GM13977 (cell line): ENCODE measurements around the gene PPM1H.

Experiments
- DNase-seq: peaks from one replicate; pipeline ENCODE4 v3.0.0; 2012; ENCODE audit warnings: low spot score
- in situ Hi-C: fragments of 300-500 bp; cut with MboI; formaldehyde crosslinking; loops from one replicate; pipeline ENCODE4 v1.12.0; 2022; ENCODE audit warnings: low sequenced_read_pairs, low pct_unique_long_range_greater_than_20kb, mixed read lengths, inconsistent platforms; ENCODE audit not compliant: unreplicated experiment
- TF ChIP-seq, protein P1 (sequence below): IDR thresholded peaks from 2 replicates; pipeline ENCODE4 v1.5.1; 2012; ENCODE audit warnings: mild to moderate bottlenecking, control low read depth; ENCODE audit not compliant: insufficient read depth; ENCODE audit errors: extremely low read depth, missing control alignments

Gene PPM1H

DNA sequence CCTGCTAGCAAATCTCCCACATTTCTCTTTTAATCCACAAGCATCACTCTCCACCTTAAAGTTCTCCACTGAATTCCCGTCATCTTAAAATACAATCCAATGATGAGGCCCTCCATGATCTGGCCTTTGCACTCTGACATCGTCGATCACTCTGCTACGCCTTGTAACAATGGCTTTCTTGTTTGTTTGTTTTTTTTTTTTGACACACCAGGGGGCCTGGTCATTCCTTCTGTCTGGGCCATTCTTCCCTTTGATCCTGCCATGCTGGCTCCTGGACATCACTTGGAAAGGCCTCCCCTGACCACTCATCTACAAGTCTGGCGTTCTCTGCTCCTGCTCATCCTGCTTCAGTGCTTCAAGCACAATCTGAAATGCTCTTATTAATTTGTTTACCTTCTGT is 233.5 kb downstream of the PPM1H start:
- TF ChIP-seq, protein P1, sequence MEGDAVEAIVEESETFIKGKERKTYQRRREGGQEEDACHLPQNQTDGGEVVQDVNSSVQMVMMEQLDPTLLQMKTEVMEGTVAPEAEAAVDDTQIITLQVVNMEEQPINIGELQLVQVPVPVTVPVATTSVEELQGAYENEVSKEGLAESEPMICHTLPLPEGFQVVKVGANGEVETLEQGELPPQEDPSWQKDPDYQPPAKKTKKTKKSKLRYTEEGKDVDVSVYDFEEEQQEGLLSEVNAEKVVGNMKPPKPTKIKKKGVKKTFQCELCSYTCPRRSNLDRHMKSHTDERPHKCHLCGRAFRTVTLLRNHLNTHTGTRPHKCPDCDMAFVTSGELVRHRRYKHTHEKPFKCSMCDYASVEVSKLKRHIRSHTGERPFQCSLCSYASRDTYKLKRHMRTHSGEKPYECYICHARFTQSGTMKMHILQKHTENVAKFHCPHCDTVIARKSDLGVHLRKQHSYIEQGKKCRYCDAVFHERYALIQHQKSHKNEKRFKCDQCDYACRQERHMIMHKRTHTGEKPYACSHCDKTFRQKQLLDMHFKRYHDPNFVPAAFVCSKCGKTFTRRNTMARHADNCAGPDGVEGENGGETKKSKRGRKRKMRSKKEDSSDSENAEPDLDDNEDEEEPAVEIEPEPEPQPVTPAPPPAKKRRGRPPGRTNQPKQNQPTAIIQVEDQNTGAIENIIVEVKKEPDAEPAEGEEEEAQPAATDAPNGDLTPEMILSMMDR = no peak
- no peak for DNase-seq
- in situ Hi-C loops = no loop called here

DNA sequence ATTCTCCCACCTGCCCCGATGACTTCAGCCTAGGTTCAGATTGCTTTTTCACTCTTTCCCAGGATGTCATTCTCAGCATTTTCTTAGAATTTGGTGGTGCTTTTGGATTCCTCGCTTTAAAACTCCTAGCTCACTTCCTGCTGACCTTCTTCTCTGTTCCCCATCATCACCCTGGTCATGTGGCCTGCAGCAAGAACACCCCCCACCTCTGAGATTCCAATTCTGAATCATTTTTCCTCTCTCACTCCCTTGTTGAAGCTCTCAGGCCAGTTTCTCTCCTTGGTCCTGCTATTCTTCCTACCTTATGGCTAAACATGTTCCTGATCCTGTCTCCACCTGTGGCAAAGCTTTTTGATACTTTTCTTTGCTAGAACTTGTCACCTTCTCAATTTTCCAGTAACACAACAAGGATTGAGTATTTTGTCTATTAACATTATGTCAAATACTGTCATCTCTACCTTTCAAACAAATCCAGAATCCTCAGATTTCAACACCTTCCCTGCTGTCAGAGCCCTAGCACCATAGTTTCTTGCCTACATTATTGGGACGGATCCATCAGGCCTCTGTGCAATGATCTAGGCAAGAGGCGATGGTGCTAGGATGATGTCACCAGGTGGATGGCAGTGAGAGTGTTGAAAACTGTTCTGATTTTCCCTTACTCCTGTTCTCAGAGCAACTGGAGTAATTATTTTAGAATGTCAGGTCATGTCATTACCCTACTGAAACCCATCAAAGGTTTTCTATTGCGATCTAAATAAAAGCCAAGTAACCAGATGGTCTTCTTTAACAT is 234.7 kb downstream of the PPM1H start:
- TF ChIP-seq, protein P1 = no peak
- DNase-seq = no peak
- in situ Hi-C loops = no loop called here

DNA sequence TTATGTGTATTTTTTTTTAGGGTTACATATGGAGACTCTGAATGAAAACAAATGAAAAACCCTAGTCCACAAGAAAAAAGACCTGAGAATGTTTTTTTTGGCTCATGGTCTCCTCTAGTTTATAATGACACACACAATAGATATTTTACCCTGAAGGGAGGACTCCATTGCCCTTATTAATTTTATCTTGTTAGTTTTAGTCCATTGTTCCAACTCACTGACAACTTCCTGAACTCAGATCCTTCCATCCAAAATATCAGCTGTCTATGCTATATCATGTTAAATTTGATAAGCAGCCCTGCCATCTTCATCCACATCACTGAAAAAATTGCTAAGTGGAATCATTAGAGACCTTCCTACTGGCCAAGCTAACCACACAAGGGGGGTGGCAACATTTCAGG is 236.2 kb downstream of the PPM1H start:
- TF ChIP-seq, protein P1 = no peak
- in situ Hi-C loops = no loop called here

DNA sequence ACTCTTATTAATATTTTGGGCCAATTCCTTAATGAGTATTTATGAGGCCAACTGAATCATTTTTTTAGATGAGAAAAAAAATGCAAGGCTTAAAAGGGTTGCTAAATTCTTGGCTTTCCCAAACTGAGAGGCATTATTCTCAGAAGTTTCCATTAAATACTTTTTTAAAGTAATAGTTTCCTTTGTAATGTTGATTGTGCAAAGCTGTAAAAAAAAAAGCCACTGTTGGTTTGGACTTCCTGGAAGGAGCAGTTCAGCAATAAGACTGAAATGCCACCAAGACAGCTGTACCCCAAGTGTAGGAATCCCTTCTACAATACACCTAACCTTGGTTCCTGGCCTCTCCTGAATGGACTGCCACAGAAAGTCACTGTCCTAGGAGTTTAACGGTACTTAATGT is 237.1 kb downstream of the PPM1H start:
- in situ Hi-C loops = no loop called here
- no peak for DNase-seq

More for the DNA sequence above, 236.2 kb downstream of the PPM1H start:
- no peak for DNase-seq

DNA sequence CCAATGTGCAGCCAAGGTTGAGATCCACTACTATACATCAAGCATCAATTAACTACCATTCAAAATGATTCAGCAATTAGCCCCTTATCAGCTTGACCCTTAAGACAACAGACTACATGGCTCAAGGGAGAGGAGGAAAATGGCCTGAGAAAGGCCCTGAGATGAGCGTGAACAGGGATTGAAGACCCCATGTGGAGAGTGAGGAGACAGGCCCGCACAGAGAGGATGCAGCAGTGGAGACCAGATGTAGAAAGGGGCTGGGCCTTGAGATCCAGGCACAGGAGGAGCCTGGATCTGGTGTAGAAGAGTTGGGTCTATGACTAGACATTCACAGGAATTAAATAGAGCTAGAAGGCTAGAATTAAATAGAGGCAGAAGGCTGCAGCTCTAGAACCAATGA is 239.3 kb downstream of the PPM1H start:
- DNase-seq = no peak
- TF ChIP-seq, protein P1 = no peak
- in situ Hi-C loops = no loop called here

More for the DNA sequence above, 237.1 kb downstream of the PPM1H start:
- TF ChIP-seq, protein P1 = no peak

DNA sequence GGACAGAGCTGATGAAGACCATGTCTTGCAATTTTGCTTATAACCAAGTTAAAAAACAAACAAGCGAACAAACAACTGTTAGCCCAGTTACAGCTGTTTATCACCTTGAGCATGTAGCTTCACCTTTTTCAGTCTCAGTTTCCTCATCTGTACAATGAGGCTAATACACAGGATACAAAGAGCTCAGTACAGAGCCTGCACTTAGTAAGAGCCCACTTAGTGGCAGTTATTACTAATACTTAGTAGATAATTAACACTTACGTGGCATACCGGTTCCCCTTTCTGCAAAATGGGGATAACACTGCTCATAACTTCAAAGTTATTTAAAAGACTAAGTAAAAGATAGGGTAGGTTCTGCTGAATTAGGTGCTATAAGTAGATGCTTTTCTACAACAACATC is 240.3 kb downstream of the PPM1H start:
- TF ChIP-seq, protein P1 = no peak
- in situ Hi-C loops = no loop called here
- DNase-seq = no peak
